ENCODE measurements around the gene SIPA1.

Gene SIPA1

DNA sequence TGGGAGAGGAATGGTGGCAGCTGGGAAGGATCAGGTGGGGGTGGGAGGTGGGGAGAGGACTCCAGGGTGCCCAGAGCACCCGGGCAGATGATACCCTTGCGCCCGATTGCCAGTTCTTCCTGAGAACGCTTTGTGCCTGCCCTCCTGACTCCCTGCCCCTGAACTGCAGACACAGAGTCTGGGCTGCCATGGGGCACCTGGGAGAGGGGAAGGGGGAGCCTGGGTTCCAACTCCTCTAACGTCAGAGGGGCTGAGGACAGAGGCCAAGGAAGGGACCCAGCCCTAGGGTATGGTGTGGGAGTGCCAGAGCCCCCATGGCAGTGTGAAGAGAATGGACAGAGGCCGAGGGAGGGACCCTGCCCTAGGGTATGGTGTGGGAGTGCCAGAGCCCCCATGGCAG, 41.4 kb upstream of the SIPA1 start:
- Histone ChIP-seq H3K9me3 (ENCODE audit: control insufficient read depth in 1 of 2, low read length in 2 of 2) (no peaks in the 10 kb centered on the region), H3K4me3 (ENCODE audit: low read depth in 1 of 2, low read length in 2 of 2) (no peak overlapping the region), H3K4me1 (ENCODE audit: control insufficient read depth in 1 of 2, insufficient read depth in 2 of 2, low read length in 2 of 2) (peaks cover 4 to 28% of the 10 kb centered on the region in 2 donors), H3K27ac (ENCODE audit: low read length) (no peak overlapping the region), H3K27me3 (ENCODE audit: low read depth, low read length) (no peaks in the 10 kb centered on the region), H3K36me3 (ENCODE audit: control insufficient read depth in 1 of 2, insufficient read depth in 2 of 2, low read length in 2 of 2) (peaks cover 16 to 42% of the 10 kb centered on the region in 2 donors)

DNA sequence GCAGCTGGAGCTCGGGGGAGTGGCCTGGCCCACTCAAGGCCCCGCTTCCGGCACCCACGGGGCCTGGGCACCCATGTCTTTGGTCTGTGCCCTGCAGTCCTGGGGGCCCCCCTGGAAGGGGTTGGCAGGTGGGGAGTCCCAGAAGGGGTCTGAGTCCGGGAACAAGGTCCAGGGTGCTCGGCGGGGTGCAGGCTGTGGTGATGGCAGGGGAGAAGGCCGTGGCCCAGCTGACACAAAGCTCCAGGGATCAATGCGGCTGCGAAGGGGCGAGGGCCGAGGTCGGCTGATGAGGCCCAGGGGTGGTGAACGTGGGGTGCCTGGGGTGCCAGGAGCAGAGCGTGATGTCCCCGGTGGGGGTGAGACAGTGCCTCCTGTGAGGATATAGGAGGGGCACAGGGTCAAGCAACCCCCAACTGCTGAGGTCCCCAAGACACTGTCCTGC, 39.6 kb upstream of the SIPA1 start:
- Histone ChIP-seq H3K27ac (ENCODE audit: low read length) (no peak overlapping the region), H3K36me3 (ENCODE audit: control insufficient read depth in 1 of 2, insufficient read depth in 2 of 2, low read length in 2 of 2) (peaks cover 20 to 35% of the 10 kb centered on the region in 2 donors), H3K27me3 (ENCODE audit: low read depth, low read length) (no peaks in the 10 kb centered on the region)

DNA sequence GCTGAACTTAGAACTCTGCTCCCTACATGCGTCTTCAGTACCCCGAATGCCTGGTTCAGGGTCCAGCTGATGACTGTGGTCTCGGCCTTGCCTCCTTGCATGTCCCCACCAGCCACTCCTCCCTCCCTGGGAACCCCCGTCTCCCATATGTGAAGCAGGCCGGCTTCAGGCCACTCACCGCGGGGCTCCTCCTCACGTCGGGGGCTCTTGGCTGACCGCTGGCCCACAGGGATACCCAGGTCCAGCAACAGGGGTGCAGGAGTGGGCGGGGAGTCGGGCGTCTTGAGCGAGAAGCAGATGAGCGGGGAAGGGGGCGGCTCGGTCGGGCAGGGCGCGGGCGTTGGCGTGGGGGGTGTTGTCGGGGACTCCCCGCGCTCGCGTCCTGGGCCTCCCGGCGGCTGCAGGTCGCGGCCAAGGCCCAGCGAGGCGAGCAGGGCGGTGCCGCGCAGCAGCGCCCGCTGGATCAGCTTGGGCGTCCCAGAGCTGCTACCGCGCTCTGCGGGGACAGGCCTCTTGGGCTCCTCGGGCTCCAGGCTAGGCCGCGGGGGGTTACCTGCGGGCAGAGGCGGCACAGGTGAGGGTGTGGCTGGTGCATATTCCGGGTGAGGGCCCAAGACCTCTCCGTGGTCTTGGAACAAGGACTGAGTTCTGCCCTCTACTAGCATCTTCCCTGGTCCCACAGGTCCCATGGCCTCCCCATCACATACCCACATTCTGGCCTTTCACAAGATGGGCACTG, 38.5 kb upstream of the SIPA1 start:
- no peak overlapping the region for H3K27ac ChIP-seq (ENCODE audit: low read length)
- no peaks in the 10 kb centered on the region for H3K27me3 ChIP-seq (ENCODE audit: low read depth, low read length)
- H3K36me3 ChIP-seq (ENCODE audit: control insufficient read depth in 1 of 2, insufficient read depth in 2 of 2, low read length in 2 of 2), result peaks cover 31 to 40% of the 10 kb centered on the region in 2 donors
- no peak overlapping the region for H3K4me3 ChIP-seq (ENCODE audit: low read depth in 1 of 2, low read length in 2 of 2)
- H3K4me1 ChIP-seq (ENCODE audit: control insufficient read depth in 1 of 2, insufficient read depth in 2 of 2, low read length in 2 of 2), result peaks cover 0 to 8% of the 10 kb centered on the region in 2 donors
- no peaks in the 10 kb centered on the region for H3K9me3 ChIP-seq (ENCODE audit: control insufficient read depth in 1 of 2, low read length in 2 of 2)

More for the DNA sequence above, 39.6 kb upstream of the SIPA1 start:
- Histone ChIP-seq H3K9me3 (ENCODE audit: control insufficient read depth in 1 of 2, low read length in 2 of 2) (no peaks in the 10 kb centered on the region), H3K4me3 (ENCODE audit: low read depth in 1 of 2, low read length in 2 of 2) (no peak overlapping the region), H3K4me1 (ENCODE audit: control insufficient read depth in 1 of 2, insufficient read depth in 2 of 2, low read length in 2 of 2) (peaks cover 4 to 19% of the 10 kb centered on the region in 2 donors)

DNA sequence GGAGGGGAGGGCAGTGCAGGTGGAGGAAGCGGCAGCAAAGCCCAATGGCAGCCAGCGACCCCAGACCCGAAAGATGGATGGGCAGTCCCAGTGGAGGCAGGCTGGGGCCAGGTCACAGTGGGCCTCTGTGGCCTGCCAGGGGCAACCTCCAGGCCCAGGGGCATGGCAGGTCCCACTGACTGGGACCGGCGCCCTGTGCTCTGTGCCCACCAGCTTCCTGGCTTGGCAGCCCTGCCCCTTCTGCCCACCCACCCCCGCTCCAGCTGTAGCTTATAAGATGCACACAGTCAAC, 38.0 kb upstream of the SIPA1 start:
- H3K4me3 ChIP-seq (ENCODE audit: low read depth in 1 of 2, low read length in 2 of 2), result no peak overlapping the region
- H3K9me3 ChIP-seq (ENCODE audit: control insufficient read depth in 1 of 2, low read length in 2 of 2), result no peaks in the 10 kb centered on the region
- H3K27me3 ChIP-seq (ENCODE audit: low read depth, low read length), result no peaks in the 10 kb centered on the region
- peaks cover 0 to 8% of the 10 kb centered on the region in 2 donors for H3K4me1 ChIP-seq (ENCODE audit: control insufficient read depth in 1 of 2, insufficient read depth in 2 of 2, low read length in 2 of 2)
- H3K36me3 ChIP-seq (ENCODE audit: control insufficient read depth in 1 of 2, insufficient read depth in 2 of 2, low read length in 2 of 2), result peaks cover 36 to 45% of the 10 kb centered on the region in 2 donors
- no peak overlapping the region for H3K27ac ChIP-seq (ENCODE audit: low read length)

DNA sequence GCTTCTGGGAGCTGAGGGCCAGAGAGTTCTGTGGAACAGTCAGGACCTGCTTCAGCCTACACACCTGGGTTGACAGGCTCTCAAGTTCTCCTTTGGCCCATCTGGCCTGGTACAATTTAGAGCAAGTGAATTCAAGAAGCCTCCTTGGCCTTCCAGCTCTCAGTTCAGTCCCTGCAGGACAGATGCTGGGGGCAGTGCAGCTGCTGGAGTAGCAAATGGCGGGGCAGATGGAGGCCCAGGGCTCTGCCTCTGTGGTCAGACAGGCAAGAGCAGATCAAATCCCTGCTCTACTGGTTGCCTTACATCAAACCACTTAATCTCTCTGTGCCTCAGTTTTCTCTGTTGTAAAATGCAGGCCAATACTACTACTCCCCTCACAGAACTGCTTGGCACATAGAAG, 33.6 kb upstream of the SIPA1 start:
- Histone ChIP-seq H3K27me3 (ENCODE audit: low read depth, low read length) (no peaks in the 10 kb centered on the region), H3K27ac (ENCODE audit: low read length) (no peak overlapping the region), H3K4me3 (ENCODE audit: low read depth in 1 of 2, low read length in 2 of 2) (no peak overlapping the region), H3K4me1 (ENCODE audit: control insufficient read depth in 1 of 2, insufficient read depth in 2 of 2, low read length in 2 of 2) (peaks cover 3 to 22% of the 10 kb centered on the region in 2 donors), H3K36me3 (ENCODE audit: control insufficient read depth in 1 of 2, insufficient read depth in 2 of 2, low read length in 2 of 2) (peaks cover 39 to 48% of the 10 kb centered on the region in 2 donors), H3K9me3 (ENCODE audit: control insufficient read depth in 1 of 2, low read length in 2 of 2) (no peaks in the 10 kb centered on the region)

DNA sequence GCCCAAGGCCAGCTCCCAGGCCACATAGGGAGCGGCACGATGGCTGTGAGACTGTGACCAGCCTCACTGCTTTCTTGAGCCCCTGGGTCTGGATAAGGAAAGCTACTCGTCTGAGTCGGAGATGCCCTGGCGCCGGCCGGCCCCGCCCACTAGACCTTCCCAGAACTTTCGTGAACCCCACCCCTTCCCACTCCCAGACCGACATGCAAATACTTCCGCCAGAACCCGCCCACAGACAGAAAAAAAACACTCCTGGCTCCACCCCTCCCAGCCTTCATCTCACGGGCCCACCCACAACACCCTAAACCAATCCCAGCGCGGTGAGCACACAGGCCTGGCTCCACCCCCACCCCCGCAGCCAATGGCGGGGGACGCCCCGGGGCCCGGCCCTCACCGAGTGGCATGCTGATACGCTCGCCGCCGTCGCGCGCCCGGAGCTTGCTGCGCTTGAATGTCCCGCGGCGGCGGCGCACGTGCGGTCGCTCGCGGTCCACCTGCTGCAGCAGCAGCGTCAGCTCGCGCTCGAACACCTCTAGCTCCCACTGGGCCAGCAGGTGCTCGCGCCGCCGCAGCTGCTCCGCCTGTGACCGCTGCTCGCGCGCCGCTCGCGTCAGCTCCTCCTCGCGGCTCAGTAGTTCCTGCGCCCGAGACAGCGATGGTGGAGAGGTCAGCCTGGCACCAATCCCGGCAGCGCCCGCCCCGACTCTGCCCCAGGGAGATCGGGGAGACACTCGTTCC, 30.9 kb upstream of the SIPA1 start:
- H3K4me1 ChIP-seq (ENCODE audit: control insufficient read depth in 1 of 2, insufficient read depth in 2 of 2, low read length in 2 of 2), result peaks cover 9 to 49% of the 10 kb centered on the region in 2 donors
- H3K27ac ChIP-seq (ENCODE audit: low read length), result peak overlapping the region; percentile 67
- peak overlapping the region in 1 of 2 donors; percentile 61 for H3K4me3 ChIP-seq (ENCODE audit: low read depth in 1 of 2, low read length in 2 of 2)
- H3K36me3 ChIP-seq (ENCODE audit: control insufficient read depth in 1 of 2, insufficient read depth in 2 of 2, low read length in 2 of 2), result peaks cover 35 to 47% of the 10 kb centered on the region in 2 donors
- H3K9me3 ChIP-seq (ENCODE audit: control insufficient read depth in 1 of 2, low read length in 2 of 2), result no peaks in the 10 kb centered on the region
- H3K27me3 ChIP-seq (ENCODE audit: low read depth, low read length), result no peaks in the 10 kb centered on the region

DNA sequence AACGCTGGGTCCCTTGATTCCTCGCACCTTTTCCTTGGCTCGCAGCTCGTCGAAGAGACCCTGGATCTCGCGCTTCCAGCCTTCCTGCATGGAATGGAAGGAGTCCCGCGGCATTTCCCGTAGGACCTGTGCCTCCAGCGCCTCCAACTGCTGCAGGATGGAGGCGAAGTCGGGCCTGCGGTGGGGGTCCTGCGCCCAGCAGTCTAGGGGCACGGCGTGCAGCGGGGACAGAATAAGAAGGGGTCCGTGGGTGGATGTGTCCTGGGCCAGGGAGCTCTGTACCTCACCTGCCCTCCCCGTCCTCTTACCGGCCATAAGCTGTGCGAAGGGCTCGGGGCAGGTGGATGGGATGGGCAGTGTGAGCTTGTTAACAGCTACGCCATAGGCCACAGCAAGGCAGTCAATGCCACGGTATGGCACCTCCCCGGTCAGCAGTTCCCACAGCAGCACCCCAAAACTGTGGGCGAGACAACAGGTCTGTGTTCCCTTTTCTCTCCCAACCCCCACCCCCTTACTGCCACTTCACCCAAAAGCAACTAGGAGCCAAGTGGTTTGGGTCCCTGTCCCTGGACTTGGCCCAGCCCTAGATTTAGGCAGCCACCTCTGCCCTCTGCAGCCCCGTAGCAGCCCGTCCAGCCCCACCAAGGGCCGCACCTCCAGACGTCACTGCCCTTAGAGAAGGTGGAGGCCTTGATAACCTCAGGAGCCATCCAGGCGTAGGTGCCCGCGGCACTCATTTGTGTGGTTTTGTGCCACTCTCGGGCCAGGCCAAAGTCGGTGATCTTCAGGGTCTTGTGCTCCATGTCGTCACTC, 30.1 kb upstream of the SIPA1 start:
- Histone ChIP-seq H3K9me3 (ENCODE audit: control insufficient read depth in 1 of 2, low read length in 2 of 2) (no peaks in the 10 kb centered on the region), H3K4me1 (ENCODE audit: control insufficient read depth in 1 of 2, insufficient read depth in 2 of 2, low read length in 2 of 2) (peaks cover 9 to 57% of the 10 kb centered on the region in 2 donors), H3K27ac (ENCODE audit: low read length) (no peak overlapping the region), H3K27me3 (ENCODE audit: low read depth, low read length) (no peaks in the 10 kb centered on the region), H3K36me3 (ENCODE audit: control insufficient read depth in 1 of 2, insufficient read depth in 2 of 2, low read length in 2 of 2) (peaks cover 35 to 44% of the 10 kb centered on the region in 2 donors), H3K4me3 (ENCODE audit: low read depth in 1 of 2, low read length in 2 of 2) (peak overlapping the region in 1 of 2 donors; percentile 61)

DNA sequence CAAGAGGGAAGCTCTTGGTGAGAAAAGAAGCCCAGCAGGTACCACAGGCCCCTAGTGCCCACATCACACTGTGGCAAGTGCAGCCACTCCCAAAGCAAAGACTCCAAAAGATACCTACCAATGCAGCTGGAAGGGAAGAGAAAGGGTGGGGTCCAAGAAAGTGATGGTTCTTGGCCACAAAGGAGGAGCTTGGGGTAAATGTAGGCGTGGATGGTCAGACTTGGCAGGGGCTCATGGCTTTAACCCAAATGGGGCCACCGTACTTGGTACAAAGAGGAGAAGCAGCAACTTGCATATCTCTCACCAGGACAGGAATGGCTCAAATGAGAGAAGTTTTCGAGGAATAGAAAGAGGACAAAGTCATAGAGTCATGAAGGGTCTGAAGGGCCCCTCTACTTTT, 28.7 kb upstream of the SIPA1 start:
- Histone ChIP-seq H3K9me3 (ENCODE audit: control insufficient read depth in 1 of 2, low read length in 2 of 2) (no peaks in the 10 kb centered on the region), H3K27ac (ENCODE audit: low read length) (no peak overlapping the region), H3K4me3 (ENCODE audit: low read depth in 1 of 2, low read length in 2 of 2) (no peak overlapping the region), H3K36me3 (ENCODE audit: control insufficient read depth in 1 of 2, insufficient read depth in 2 of 2, low read length in 2 of 2) (peaks cover 22 to 35% of the 10 kb centered on the region in 2 donors), H3K27me3 (ENCODE audit: low read depth, low read length) (no peaks in the 10 kb centered on the region), H3K4me1 (ENCODE audit: control insufficient read depth in 1 of 2, insufficient read depth in 2 of 2, low read length in 2 of 2) (peaks cover 9 to 64% of the 10 kb centered on the region in 2 donors)

DNA sequence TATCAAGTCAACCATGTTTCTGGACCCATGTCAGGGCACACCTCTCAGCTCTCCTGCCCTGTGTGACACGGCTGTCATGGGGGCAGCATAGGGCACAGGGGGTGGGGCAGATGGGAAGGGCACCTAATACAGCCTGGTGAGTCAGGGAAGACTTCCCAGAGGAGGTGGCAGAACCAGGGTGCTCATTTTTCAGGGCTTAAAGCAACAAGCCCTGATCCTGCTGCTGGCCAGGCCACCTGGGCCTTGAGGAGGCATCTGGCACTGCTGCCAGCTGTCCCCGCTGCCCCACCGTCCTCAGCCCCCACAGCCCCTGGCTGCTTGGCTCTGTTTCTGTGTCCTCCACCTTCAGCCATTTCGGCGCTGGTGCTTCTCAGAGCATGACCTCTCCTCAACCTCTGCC, 28.2 kb upstream of the SIPA1 start:
- H3K27ac ChIP-seq (ENCODE audit: low read length), result peak overlapping the region; percentile 71
- H3K4me1 ChIP-seq (ENCODE audit: control insufficient read depth in 1 of 2, insufficient read depth in 2 of 2, low read length in 2 of 2), result peaks cover 9 to 64% of the 10 kb centered on the region in 2 donors
- no peaks in the 10 kb centered on the region for H3K9me3 ChIP-seq (ENCODE audit: control insufficient read depth in 1 of 2, low read length in 2 of 2)
- H3K27me3 ChIP-seq (ENCODE audit: low read depth, low read length), result no peaks in the 10 kb centered on the region
- no peak overlapping the region for H3K4me3 ChIP-seq (ENCODE audit: low read depth in 1 of 2, low read length in 2 of 2)
- H3K36me3 ChIP-seq (ENCODE audit: control insufficient read depth in 1 of 2, insufficient read depth in 2 of 2, low read length in 2 of 2), result peaks cover 17 to 30% of the 10 kb centered on the region in 2 donors

DNA sequence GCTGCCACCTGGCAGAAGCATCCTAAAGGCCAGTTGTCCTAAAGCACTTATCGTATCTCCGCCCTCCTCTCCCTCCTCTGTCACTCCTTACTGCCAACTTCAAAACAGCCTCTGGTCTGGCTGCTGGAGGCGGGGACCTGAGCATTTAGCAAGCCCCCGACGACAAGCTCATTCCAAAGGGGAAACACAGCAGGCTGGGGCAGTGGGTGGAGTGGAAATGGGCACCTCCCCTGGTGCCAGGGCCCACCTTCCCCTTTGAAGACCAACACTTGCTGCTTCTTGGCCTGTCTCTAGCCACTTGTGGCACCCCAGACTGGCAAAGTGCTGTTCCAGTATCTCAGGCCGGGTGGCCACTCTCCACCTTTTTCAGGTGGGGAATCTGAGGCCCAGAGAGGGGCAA, 27.5 kb upstream of the SIPA1 start:
- H3K4me1 ChIP-seq (ENCODE audit: control insufficient read depth in 1 of 2, insufficient read depth in 2 of 2, low read length in 2 of 2), result peaks cover 9 to 64% of the 10 kb centered on the region in 2 donors
- H3K27ac ChIP-seq (ENCODE audit: low read length), result peak overlapping the region; percentile 71
- H3K9me3 ChIP-seq (ENCODE audit: control insufficient read depth in 1 of 2, low read length in 2 of 2), result no peaks in the 10 kb centered on the region
- H3K36me3 ChIP-seq (ENCODE audit: control insufficient read depth in 1 of 2, insufficient read depth in 2 of 2, low read length in 2 of 2), result peaks cover 10 to 23% of the 10 kb centered on the region in 2 donors
- H3K4me3 ChIP-seq (ENCODE audit: low read depth in 1 of 2, low read length in 2 of 2), result peak overlapping the region; percentile 77 to 85
- no peaks in the 10 kb centered on the region for H3K27me3 ChIP-seq (ENCODE audit: low read depth, low read length)
